Prostate gland (tissue), 2 donors: Measurements from ENCODE around the gene TMEM123.

ENCODE experiments used
- CTCF ChIP-seq, 4 experiments: fragments of 200-600 bp in 2 of 4; fragments of 450-650 bp in 2 of 4; sonication (generic) in 2 of 4; IDR thresholded peaks; 1 replicate in 3 of 4; 2 replicates in 1 of 4; pipeline ENCODE4 v1.5.1; 2016 to 2019; ENCODE audit warnings: antibody characterized with exemption in 4 of 4, mild to moderate bottlenecking in 2 of 4, moderate library complexity in 2 of 4
- POLR2AphosphoS5 ChIP-seq: sonication (generic); formaldehyde crosslinking; IDR thresholded peaks from one replicate; pipeline ENCODE4 v1.6.1; 2017; ENCODE audit warnings: antibody characterized with exemption

- TF ChIP-seq CTCF (IDR thresholded peaks at IDR 0.05) (no peak), POLR2AphosphoS5 (no peak)
Measured at GRCh38 chr11:102411142-102411541, 41.4 kb downstream of the TMEM123 start.
